Measurements from ENCODE around the gene STAC3.

DNA sequence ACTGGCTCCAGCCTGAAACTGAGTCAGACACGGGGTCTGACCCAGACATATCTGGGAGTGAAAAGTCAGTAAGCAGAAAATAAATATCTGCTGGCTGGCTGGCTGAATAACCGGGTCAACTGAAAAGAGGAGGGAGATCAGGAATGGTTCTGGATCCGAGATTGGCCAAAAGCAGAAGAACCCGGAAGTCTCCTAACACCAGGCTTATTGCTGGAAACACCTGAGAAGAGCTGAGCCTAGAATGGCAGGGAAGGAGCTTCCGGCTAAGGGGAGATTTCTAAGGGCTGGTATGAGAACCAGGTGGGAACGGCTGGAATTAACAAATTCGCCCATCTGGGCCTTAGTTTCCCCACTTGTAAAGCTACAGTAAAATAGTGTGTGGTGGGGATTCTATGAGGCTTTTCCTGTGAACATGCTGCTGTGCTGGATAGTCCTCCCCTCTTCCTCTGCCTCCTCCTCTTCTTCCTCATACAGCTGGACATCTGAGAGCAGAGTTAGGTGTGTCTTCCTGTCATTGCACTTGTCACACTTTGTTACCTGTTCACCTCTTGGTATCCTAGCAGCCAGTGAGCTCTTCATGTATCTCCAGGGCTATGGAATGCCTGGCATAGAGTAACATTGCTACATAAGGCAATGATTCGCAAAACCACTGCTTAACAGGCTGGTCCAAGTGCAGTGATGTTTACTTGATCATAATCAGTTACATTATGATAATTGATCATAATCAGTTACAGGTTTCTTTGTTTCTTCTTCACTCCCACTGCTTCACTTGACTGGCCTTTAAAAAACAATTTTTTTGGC is 23.5 kb downstream of the STAC3 start:
- no peak for TF ChIP-seq POLR2A (IDR thresholded peaks at IDR 0.05)
- TF ChIP-seq, protein P1, sequence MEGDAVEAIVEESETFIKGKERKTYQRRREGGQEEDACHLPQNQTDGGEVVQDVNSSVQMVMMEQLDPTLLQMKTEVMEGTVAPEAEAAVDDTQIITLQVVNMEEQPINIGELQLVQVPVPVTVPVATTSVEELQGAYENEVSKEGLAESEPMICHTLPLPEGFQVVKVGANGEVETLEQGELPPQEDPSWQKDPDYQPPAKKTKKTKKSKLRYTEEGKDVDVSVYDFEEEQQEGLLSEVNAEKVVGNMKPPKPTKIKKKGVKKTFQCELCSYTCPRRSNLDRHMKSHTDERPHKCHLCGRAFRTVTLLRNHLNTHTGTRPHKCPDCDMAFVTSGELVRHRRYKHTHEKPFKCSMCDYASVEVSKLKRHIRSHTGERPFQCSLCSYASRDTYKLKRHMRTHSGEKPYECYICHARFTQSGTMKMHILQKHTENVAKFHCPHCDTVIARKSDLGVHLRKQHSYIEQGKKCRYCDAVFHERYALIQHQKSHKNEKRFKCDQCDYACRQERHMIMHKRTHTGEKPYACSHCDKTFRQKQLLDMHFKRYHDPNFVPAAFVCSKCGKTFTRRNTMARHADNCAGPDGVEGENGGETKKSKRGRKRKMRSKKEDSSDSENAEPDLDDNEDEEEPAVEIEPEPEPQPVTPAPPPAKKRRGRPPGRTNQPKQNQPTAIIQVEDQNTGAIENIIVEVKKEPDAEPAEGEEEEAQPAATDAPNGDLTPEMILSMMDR (IDR thresholded peaks at IDR 0.05), result no peak

Data from body of pancreas (tissue), 4 donors.